SK-N-MC (cell line): ENCODE measurements around the gene TRAPPC12.

Experiments
- EZH2 ChIP-seq: fragments of 200-600 bp; sonication (generic); IDR thresholded peaks from one replicate; pipeline ENCODE4 v1.6.1; 2017; ENCODE audit warnings: antibody characterized with exemption
- FOXP2 ChIP-seq: optimal IDR thresholded peaks from 2 replicates; pipeline ENCODE3; 2011; ENCODE audit warnings: mild to moderate bottlenecking, moderate library complexity; ENCODE audit not compliant: insufficient read depth; ENCODE audit errors: extremely low read length, control extremely low read depth
- POLR2AphosphoS5 ChIP-seq: IDR thresholded peaks from 2 replicates; pipeline ENCODE4 v1.6.1; 2012; ENCODE audit warnings: mild to moderate bottlenecking, low read depth, low read length, borderline replicate concordance

DNA sequence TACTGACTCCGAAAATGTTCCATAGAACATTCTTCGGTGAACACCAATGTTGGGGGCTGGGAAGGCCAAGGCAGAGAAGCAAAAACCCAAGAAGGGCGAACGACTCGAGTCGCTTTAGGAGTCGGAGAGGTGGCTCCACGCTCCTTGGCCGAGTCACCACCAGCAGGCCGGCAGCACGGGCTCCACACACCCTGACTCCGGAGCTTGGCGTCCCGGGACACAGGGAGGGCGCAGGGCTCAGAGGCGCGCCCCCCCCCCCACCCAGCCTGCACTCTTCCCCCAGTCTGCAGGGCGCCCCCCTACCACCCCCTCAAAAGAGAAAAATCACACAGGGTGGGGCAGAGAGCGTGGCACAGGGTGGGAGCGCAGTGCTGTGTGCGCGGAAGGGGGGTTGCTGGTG, 147.4 kb downstream of the TRAPPC12 start:
- TF ChIP-seq EZH2 (no peak), POLR2AphosphoS5 (no peak), FOXP2 (no peak)
